Neural cell (in vitro differentiated cells): ENCODE data around the gene MICAL2. TPM values are rescaled to one million over a fixed set of nuclear protein-coding genes. Genes with fewer than 3 reads are reported as not detected.

Experiments used
- H2AFZ ChIP-seq: fragments of 200-600, 300-800 bp; sonication (generic), shearing (Covaris generic); 2 replicates; pipeline ENCODE4 v1.6.0; 2014; ENCODE audit warnings: low read depth, mild to moderate bottlenecking, antibody characterized with exemption, low read length, moderate library complexity
- H3F3A ChIP-seq: fragments of 200-600 bp; shearing (Covaris generic); 2 replicates; pipeline ENCODE4 v1.6.1; 2016; ENCODE audit warnings: mild to moderate bottlenecking, moderate library complexity, mixed read lengths, antibody characterized with exemption, low read length; ENCODE audit not compliant: insufficient read depth, poor library complexity, severe bottlenecking
- H3K27ac ChIP-seq: fragments of 200-600, 300-800 bp; sonication (generic), shearing (Covaris generic); 2 replicates; pipeline ENCODE4 v1.5.1; 2014; ENCODE audit warnings: mild to moderate bottlenecking, low read length, moderate library complexity
- H3K27me3 ChIP-seq: fragments of 300-800, 200-600 bp; sonication (generic), shearing (Covaris generic); 2 replicates; pipeline ENCODE4 v1.6.0; 2014; ENCODE audit warnings: mild to moderate bottlenecking, low read depth, low read length, moderate library complexity; ENCODE audit not compliant: insufficient read depth
- H3K36me3 ChIP-seq: fragments of 300-800, 200-600 bp; sonication (generic), shearing (Covaris generic); 2 replicates; pipeline ENCODE4 v1.5.1; 2014; ENCODE audit warnings: mild to moderate bottlenecking, antibody characterized with exemption, low read length, moderate library complexity; ENCODE audit not compliant: insufficient read depth
- H3K4me2 ChIP-seq: fragments of 300-800, 200-600 bp; sonication (generic), shearing (Covaris generic); 2 replicates; pipeline ENCODE4 v1.6.0; 2014; ENCODE audit warnings: mild to moderate bottlenecking, low read length
- H3K4me3 ChIP-seq: fragments of 300-800, 200-600 bp; sonication (generic), shearing (Covaris generic); 2 replicates; pipeline ENCODE4 v1.5.1; 2014; ENCODE audit warnings: mild to moderate bottlenecking, low read length, moderate library complexity
- H3K79me2 ChIP-seq: fragments of 200-600 bp; shearing (Covaris generic); replicated peaks from 2 replicates; pipeline ENCODE4 v1.6.0; 2014; ENCODE audit warnings: mild to moderate bottlenecking, low read length, moderate library complexity; ENCODE audit not compliant: insufficient read depth
- H3K9ac ChIP-seq: fragments of 300-800, 200-600 bp; sonication (generic), shearing (Covaris generic); 2 replicates; pipeline ENCODE4 v1.6.1; 2016; ENCODE audit warnings: mild to moderate bottlenecking, low read length, mixed read lengths
- H3K9me2 ChIP-seq: fragments of 200-600 bp; shearing (Covaris generic); 2 replicates; pipeline ENCODE4 v1.6.1; 2016; ENCODE audit warnings: mild to moderate bottlenecking, low read length, mixed read lengths; ENCODE audit not compliant: insufficient read depth
- H3K9me3 ChIP-seq: fragments of 200-600, 300-800 bp; sonication (generic), shearing (Covaris generic); 2 replicates; pipeline ENCODE4 v1.6.1; 2016; ENCODE audit warnings: mild to moderate bottlenecking, mixed run types, low read length, moderate library complexity, mixed read lengths
- H4K20me1 ChIP-seq: fragments of 200-600 bp; shearing (Covaris generic); 2 replicates; pipeline ENCODE4 v1.6.1; 2016; ENCODE audit warnings: mild to moderate bottlenecking, mixed run types; ENCODE audit not compliant: insufficient read depth
- EP300 ChIP-seq: fragments of 450-650 bp; conservative IDR thresholded peaks from 2 replicates; pipeline ENCODE4 v1.6.1; 2014; ENCODE audit warnings: antibody characterized with exemption, mild to moderate bottlenecking, moderate library complexity; ENCODE audit not compliant: poor library complexity, severe bottlenecking
- EZH2 ChIP-seq: fragments of 200-600, 300-800 bp; shearing (Covaris generic), sonication (generic); IDR thresholded peaks from 2 replicates; pipeline ENCODE4 v1.6.1; 2014; ENCODE audit warnings: antibody characterized with exemption, low read length, borderline replicate concordance, mild to moderate bottlenecking; ENCODE audit not compliant: insufficient read depth, poor library complexity, severe bottlenecking
- MXI1 ChIP-seq: fragments of 450-650 bp; conservative IDR thresholded peaks from 2 replicates; pipeline ENCODE4 v1.6.1; 2014; ENCODE audit warnings: antibody characterized with exemption, mild to moderate bottlenecking; ENCODE audit not compliant: poor library complexity, severe bottlenecking
- POLR2AphosphoS5 ChIP-seq: IDR thresholded peaks from 2 replicates; pipeline ENCODE4 v1.6.1; 2012
- RAD21 ChIP-seq: fragments of 450-650 bp; conservative IDR thresholded peaks from 2 replicates; pipeline ENCODE4 v1.6.1; 2014; ENCODE audit warnings: antibody characterized with exemption, mild to moderate bottlenecking, moderate library complexity
- REST ChIP-seq: IDR thresholded peaks from 2 replicates; pipeline ENCODE4 v1.6.1; 2012; ENCODE audit warnings: borderline replicate concordance
- SMC3 ChIP-seq: fragments of 450-650 bp; conservative IDR thresholded peaks from 2 replicates; pipeline ENCODE4 v1.6.1; 2014; ENCODE audit warnings: antibody characterized with exemption, mild to moderate bottlenecking, moderate library complexity; ENCODE audit not compliant: poor library complexity
- TAF1 ChIP-seq: IDR thresholded peaks from 2 replicates; pipeline ENCODE4 v1.6.1; 2012; ENCODE audit warnings: low read depth
- polyA plus RNA-seq: library from polyadenylated mRNA; depleted of rRNA; stranded (reverse); fragments of >200 nt; gene quantifications from 2 replicates; pipeline ENCODE4 v1.2.3, GENCODE V29; 2014
- TF ChIP-seq, protein P1 (sequence below): fragments of 450-650 bp; IDR thresholded peaks from 2 replicates; pipeline ENCODE4 v1.5.1; 2014; ENCODE audit warnings: antibody characterized with exemption, mild to moderate bottlenecking, moderate library complexity; ENCODE audit not compliant: poor library complexity, severe bottlenecking

Gene MICAL2
- polyA plus RNA-seq, 1 donor from 2014 or later = 2.2 TPM

- Histone ChIP-seq H3K79me2 (no peaks in the 10 kb centered on the region), H3K9me3 (no peaks in the 10 kb centered on the region), H3K36me3 (no peaks in the 10 kb centered on the region), H3K9ac (no peak overlapping the region), H3F3A (no peaks in the 10 kb centered on the region), H3K4me2 (no peak overlapping the region), H3K4me3 (no peak overlapping the region), H3K9me2 (no peaks in the 10 kb centered on the region), H3K27me3 (no peaks in the 10 kb centered on the region), H3K27ac (no peak overlapping the region), H4K20me1 (no peaks in the 10 kb centered on the region), H2AFZ (no peak overlapping the region)
- TF ChIP-seq, protein P1, sequence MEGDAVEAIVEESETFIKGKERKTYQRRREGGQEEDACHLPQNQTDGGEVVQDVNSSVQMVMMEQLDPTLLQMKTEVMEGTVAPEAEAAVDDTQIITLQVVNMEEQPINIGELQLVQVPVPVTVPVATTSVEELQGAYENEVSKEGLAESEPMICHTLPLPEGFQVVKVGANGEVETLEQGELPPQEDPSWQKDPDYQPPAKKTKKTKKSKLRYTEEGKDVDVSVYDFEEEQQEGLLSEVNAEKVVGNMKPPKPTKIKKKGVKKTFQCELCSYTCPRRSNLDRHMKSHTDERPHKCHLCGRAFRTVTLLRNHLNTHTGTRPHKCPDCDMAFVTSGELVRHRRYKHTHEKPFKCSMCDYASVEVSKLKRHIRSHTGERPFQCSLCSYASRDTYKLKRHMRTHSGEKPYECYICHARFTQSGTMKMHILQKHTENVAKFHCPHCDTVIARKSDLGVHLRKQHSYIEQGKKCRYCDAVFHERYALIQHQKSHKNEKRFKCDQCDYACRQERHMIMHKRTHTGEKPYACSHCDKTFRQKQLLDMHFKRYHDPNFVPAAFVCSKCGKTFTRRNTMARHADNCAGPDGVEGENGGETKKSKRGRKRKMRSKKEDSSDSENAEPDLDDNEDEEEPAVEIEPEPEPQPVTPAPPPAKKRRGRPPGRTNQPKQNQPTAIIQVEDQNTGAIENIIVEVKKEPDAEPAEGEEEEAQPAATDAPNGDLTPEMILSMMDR = no peak
- no peak for TF ChIP-seq POLR2AphosphoS5
- no peak for TF ChIP-seq SMC3
- TF ChIP-seq TAF1 = no peak
- TF ChIP-seq REST = no peak
- TF ChIP-seq EZH2 = no peak
- no peak for TF ChIP-seq MXI1
- no peak for TF ChIP-seq RAD21
- no peak for TF ChIP-seq EP300
Measured at GRCh38 chr11:12286606-12287005, 176.2 kb downstream of the MICAL2 start.

DNA sequence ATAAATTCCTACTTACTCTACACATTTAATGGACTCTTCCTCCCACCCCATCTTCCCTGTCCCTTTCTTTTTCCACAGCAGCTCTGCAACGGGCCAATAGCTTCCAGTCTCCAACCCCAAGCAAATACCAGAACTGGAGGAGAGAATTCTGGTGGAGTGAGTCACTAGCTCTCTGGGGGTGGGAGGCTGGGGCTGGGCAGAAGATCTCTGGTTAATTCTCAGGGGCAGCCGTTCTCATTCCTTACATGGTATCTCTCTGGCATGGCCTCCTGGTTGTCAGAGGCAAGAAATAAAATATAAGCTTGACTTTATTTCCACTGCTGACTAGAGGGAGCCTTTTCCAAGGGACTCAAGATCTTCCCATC, 176.6 kb downstream of the MICAL2 start:
- TF ChIP-seq, protein P1 = no peak
- TF ChIP-seq REST (no peak), MXI1 (no peak), RAD21 (no peak), EZH2 (no peak), POLR2AphosphoS5 (no peak)
- Histone ChIP-seq H3K79me2 (no peaks in the 10 kb centered on the region), H3K9me3 (no peaks in the 10 kb centered on the region), H3K27me3 (no peaks in the 10 kb centered on the region), H3K9me2 (no peaks in the 10 kb centered on the region), H3K9ac (no peak overlapping the region), H3K36me3 (no peaks in the 10 kb centered on the region), H3K27ac (no peak overlapping the region), H3K4me2 (no peak overlapping the region), H2AFZ (no peak overlapping the region), H4K20me1 (no peaks in the 10 kb centered on the region), H3F3A (no peaks in the 10 kb centered on the region), H3K4me3 (no peak overlapping the region)
